ENCODE measurements around the gene COL18A1. TPM values are rescaled to one million over a fixed set of nuclear protein-coding genes. Genes with fewer than 3 reads are reported as not detected.
"Not testable (repeated sequence)": the region's sequence is repeated elsewhere in the genome, so short reads cannot be mapped to it uniquely, and the experiment has no call there.

The COL18A1 gene
- total RNA-seq, 1 donor = 33.7 TPM

DNA sequence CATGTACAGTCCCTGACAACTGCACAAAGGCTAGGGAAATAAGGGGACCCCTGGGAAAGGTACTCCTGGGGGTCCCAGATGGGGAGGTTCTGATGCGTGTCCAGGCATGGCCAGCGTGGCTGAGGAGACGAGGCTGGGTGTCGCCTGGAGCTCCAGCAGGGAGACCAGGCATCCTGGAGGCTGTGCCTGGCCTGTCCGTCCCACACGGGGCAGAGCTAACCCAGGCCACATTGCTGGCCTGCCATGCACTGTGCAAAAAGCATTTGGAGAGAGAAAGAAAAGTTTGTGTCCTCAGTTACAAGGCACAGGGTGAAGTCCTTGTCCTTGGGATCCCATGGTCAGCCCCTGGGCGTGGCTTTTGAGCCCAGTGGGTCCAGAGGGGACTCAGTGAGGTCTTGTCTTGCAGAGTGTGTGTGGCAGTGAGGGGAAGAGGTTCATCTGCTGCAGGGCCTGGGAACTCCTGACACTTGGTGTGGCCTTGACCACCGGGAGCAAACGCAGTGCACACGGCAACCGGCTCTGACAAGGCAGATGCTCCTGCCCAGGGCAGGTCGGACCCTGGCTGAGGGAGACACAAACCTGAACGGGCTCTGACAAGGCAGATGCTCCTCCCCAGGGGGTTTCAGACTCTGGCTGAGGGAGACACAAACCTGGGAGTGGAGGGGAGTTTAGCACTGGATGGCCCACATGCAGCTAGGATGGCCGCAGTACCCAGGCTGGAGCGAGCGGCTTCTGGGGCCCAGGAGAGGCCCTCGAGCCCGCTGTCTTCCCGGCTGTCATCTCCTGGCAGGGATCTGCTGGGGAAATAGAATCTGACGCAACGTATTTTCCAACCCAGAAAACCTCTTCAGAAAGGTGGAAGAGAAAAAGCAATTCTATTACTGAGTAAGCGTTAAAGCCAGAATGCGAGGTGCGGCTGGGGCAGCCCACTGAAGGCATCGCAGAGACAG lies 37.3 kb upstream of the COL18A1 start:
- TF ChIP-seq, protein P1, sequence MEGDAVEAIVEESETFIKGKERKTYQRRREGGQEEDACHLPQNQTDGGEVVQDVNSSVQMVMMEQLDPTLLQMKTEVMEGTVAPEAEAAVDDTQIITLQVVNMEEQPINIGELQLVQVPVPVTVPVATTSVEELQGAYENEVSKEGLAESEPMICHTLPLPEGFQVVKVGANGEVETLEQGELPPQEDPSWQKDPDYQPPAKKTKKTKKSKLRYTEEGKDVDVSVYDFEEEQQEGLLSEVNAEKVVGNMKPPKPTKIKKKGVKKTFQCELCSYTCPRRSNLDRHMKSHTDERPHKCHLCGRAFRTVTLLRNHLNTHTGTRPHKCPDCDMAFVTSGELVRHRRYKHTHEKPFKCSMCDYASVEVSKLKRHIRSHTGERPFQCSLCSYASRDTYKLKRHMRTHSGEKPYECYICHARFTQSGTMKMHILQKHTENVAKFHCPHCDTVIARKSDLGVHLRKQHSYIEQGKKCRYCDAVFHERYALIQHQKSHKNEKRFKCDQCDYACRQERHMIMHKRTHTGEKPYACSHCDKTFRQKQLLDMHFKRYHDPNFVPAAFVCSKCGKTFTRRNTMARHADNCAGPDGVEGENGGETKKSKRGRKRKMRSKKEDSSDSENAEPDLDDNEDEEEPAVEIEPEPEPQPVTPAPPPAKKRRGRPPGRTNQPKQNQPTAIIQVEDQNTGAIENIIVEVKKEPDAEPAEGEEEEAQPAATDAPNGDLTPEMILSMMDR (IDR thresholded peaks at IDR 0.05; ENCODE audit: insufficient read depth, low read depth, low read length) = no peak
- no peak for DNase-seq (ENCODE audit: low read depth)
- no peak overlapping the region for H3K4me3 ChIP-seq (ENCODE audit: low read depth, low read length)

DNA sequence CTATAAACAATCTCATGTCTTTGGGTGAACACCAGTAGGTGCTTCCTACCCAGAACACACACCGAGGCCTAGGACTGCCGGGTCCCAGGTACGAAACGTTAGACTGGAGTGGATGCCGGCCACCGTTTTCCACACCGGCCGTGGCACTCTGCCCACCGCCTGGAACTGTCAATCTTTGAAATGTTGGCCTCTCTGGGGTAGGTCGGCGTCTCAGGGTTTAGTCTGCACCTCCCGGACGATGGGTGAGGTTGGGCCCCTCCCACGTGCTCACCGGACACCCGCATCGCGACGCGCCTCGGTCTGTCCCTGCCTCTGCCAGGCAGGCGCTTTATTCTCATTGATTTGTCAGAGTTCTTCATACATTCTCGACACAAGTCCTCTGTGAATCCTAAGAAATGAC lies 35.9 kb upstream of the COL18A1 start:
- not testable (repeated sequence) for DNase-seq (ENCODE audit: low read depth)

DNA sequence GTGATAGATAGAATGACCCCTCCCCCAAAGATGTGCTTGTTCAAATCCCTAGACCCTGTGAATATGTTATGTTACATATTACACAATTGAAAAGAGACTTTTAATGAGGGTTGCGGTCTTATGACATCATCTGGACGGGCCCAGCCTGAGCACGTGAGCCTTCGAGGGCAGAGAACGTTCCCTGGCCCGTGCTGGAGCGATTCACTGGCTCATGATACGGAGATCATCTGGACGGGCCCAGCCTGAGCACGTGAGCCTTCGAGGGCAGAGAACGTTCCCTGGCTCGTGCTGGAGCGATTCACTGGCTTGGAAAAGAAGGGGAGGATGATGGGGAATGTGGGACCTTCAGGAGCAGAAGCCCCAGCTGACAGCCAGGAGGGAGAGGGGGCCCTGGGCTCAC lies 34.4 kb upstream of the COL18A1 start:
- H3K4me3 ChIP-seq (ENCODE audit: low read depth, low read length) = no peak overlapping the region
- TF ChIP-seq, protein P1 (IDR thresholded peaks at IDR 0.05; ENCODE audit: insufficient read depth, low read depth, low read length) = no peak
- DNase-seq (ENCODE audit: low read depth) = no peak

More for the DNA sequence above, 35.9 kb upstream of the COL18A1 start:
- not testable (repeated sequence) for H3K4me3 ChIP-seq (ENCODE audit: low read depth, low read length)

DNA sequence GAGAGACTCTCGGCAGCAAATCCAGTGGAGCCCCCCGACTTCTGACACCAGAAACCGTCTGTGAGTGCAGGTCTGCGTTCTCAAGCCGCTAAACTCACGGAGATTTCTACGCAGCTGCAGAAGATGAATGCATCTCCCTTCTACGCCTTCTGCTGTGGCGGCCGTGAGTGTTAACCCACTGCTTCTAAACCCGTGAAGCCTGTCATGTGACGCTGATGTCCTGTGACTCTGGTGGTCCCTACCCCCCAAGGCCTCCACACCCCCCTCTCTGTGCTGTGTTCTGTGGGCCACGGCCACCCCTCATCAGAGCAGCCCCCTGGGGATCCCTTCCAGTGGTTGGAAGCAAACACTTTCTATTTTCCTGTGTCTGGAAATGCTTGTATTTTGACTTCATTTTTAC lies 33.9 kb upstream of the COL18A1 start:
- no peak overlapping the region for H3K4me3 ChIP-seq (ENCODE audit: low read depth, low read length)
- TF ChIP-seq, protein P1 (IDR thresholded peaks at IDR 0.05; ENCODE audit: insufficient read depth, low read depth, low read length) = no peak
- DNase-seq (ENCODE audit: low read depth) = no peak

DNA sequence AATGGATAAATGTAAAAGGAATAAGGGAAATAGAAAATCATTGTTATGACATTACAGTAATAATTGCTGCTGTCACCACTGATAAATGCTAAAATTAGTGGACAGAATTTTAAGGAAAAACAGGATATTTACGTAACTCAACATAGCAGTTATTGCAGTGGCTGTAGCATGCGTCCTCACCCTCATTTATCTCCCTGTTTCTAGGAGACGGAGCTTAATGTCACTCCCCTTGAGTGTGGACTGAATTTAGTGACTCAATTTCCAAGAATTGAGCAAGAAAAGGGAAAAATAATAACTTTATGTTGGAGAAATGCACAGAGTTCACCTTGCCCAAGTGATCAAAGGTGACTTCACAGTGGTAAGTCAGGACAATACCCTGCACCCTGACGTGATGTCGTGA lies 33.3 kb upstream of the COL18A1 start:
- DNase-seq (ENCODE audit: low read depth) = peak; percentile 32
- TF ChIP-seq, protein P1 (IDR thresholded peaks at IDR 0.05; ENCODE audit: insufficient read depth, low read depth, low read length) = no peak
- H3K4me3 ChIP-seq (ENCODE audit: low read depth, low read length) = no peak overlapping the region

DNA sequence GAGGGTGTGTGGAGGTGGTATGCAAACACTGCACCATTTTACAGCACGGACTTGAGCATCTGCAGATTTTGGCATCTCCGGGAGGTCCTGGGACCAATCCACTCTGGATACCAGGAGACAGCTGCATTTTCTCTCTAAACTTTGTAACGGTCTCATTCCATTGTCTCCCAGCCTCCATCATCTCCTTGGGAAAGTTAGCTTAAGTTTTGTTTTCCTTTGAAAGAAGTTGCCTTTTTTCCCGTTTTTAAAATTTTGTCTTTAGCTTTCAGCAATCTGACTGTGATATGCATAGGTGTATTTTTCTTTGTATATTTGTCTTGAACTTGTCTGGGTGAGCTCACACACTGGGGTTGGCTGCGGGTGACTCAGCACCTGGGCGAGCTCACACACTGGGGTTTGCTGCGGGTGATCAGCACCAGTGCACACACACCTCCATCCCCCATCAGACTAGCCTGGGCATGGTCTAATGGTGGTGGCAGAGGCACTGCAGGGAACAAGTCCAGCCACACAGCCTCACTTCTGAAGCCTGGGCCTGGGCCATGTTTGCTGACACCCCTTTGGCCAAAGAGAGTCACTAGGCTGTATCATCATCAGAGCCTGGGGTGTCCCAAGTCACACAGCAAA lies 32.1 kb upstream of the COL18A1 start:
- H3K4me3 ChIP-seq (ENCODE audit: low read depth, low read length) = no peak overlapping the region
- TF ChIP-seq, protein P1 (IDR thresholded peaks at IDR 0.05; ENCODE audit: insufficient read depth, low read depth, low read length) = no peak
- no peak for DNase-seq (ENCODE audit: low read depth)
